GM23338 (cell line): ENCODE measurements around the gene CEP350.

ENCODE experiments used
- CTCF ChIP-seq, 2 experiments: fragments of 200-600 bp in 1 of 2; sonication (generic) in 1 of 2; conservative IDR thresholded peaks; 2 replicates each; pipeline versions ENCODE4 v1.5.1 to v1.6.1; 2016 to 2017; ENCODE audit warnings: antibody characterized with exemption in 2 of 2, low read depth in 2 of 2, mild to moderate bottlenecking in 2 of 2, moderate library complexity in 1 of 2
- EZH2 ChIP-seq: fragments of 200-600 bp; sonication (generic); IDR thresholded peaks from one replicate; pipeline ENCODE4 v1.8.0; 2017; ENCODE audit warnings: antibody characterized with exemption, mild to moderate bottlenecking, low read depth; ENCODE audit not compliant: unreplicated experiment

DNA sequence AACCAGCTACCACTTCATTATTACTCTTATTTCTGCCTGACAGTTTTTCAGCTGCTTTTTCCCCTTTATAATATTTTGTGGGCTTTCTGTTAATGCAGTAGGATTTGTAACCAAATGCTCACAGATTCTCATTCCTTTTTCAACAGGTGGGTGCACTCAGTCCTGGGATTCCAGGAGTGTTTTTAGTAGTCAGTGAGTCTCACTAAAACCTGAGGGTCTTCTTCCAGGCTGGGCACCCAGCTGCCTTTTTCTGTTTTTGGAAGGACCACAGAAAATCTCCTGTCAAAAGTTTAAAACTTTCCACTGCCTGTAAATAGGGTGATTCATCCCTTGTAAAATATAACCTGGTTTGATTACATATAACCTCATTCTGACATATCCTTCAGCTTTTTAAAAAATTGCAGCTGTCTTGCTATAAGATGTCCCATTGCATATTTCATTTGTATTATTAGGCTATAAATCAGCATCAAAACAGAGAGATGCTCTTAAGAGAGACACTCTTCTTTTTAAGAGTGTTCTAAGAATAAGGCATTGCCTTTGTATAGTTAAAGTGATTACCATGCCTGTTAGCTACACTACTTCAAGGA lies 16.8 kb upstream of the CEP350 start:
- TF ChIP-seq CTCF (conservative IDR thresholded peaks at IDR 0.05; ENCODE audit: low read depth in 2 of 2): no peak
- no peak for TF ChIP-seq EZH2
